ENCODE results near the gene TNFRSF14.
"Not testable (repeated sequence)": the region's sequence is repeated elsewhere in the genome, so short reads cannot be mapped to it uniquely, and the experiment has no call there.

TNFRSF14 gene

GRCh38 chr1:2569060-2569459 is 12.9 kb downstream of the TNFRSF14 start:
- DNase-seq: no peak

- not testable (repeated sequence) for DNase-seq
These were observed 13.5 kb downstream of the TNFRSF14 start for GRCh38 chr1:2569703-2570102.

GRCh38 chr1:2570332-2570731 is 14.2 kb downstream of the TNFRSF14 start:
- DNase-seq: no peak

GRCh38 chr1:2571348-2571747 is 15.2 kb downstream of the TNFRSF14 start:
- DNase-seq: no peak

GRCh38 chr1:2573250-2573920 is 17.2 kb downstream of the TNFRSF14 start:
- DNase-seq: no peak

GRCh38 chr1:2574350-2574749 is 18.2 kb downstream of the TNFRSF14 start:
- DNase-seq: no peak

GRCh38 chr1:2575801-2576663 is 19.9 kb downstream of the TNFRSF14 start:
- no peak for DNase-seq

- not testable (repeated sequence) for DNase-seq
These were observed 21.4 kb downstream of the TNFRSF14 start for GRCh38 chr1:2577565-2578075.

- DNase-seq: no peak
These were observed 22.6 kb downstream of the TNFRSF14 start for GRCh38 chr1:2578758-2579118.

GRCh38 chr1:2580691-2581090 is 24.5 kb downstream of the TNFRSF14 start:
- DNase-seq: no peak

- DNase-seq: no peak
These were observed 26.2 kb downstream of the TNFRSF14 start for GRCh38 chr1:2582391-2582790.

- DNase-seq: no peak
These were observed 27.2 kb downstream of the TNFRSF14 start for GRCh38 chr1:2583331-2583791.

GRCh38 chr1:2583871-2584351 is 27.7 kb downstream of the TNFRSF14 start:
- DNase-seq: no peak

- DNase-seq: no peak
These were observed 28.6 kb downstream of the TNFRSF14 start for GRCh38 chr1:2584686-2585317.

GRCh38 chr1:2585318-2586092 is 29.3 kb downstream of the TNFRSF14 start:
- DNase-seq: peak; percentile 7

- peak; percentile 87 for DNase-seq
These were observed 30.2 kb downstream of the TNFRSF14 start, which contains the start of gene PRXL2B for GRCh38 chr1:2586154-2587070. PRXL2B (plus strand) TSS chr1:2586777; CDS start chr1:2586886, 109 bp downstream.

GRCh38 chr1:2587071-2587859 is 31.1 kb downstream of the TNFRSF14 start:
- DNase-seq: no peak

- DNase-seq: no peak
These were observed 31.8 kb downstream of the TNFRSF14 start for GRCh38 chr1:2587860-2588571.

- DNase-seq: no peak
These were observed 32.7 kb downstream of the TNFRSF14 start for GRCh38 chr1:2588661-2589430.

Data from NCI-H1694 treated with DMSO at 0.1 percent for 48 hours (cell line).